Loucy (cell line): ENCODE results near the gene PHB1.

Source experiments
- CTCF ChIP-seq: fragments of 200-600 bp; sonication (generic); conservative IDR thresholded peaks from 2 replicates; pipeline ENCODE4 v1.5.1; 2014; ENCODE audit warnings: mild to moderate bottlenecking, antibody characterized with exemption, low read length
- EZH2phosphoT487 ChIP-seq: fragments of 200-600 bp; IDR thresholded peaks from 2 replicates; pipeline ENCODE4 v1.6.1; 2018; ENCODE audit warnings: antibody characterized with exemption, mild to moderate bottlenecking, moderate library complexity, borderline replicate concordance

- TF ChIP-seq CTCF (no peak), EZH2phosphoT487 (no peak)
These were observed 35.5 kb upstream of the PHB1 start for GRCh38 chr17:49450181-49450580.
